Measurements from ENCODE around the gene HDAC4. TPM values are rescaled to one million over a fixed set of nuclear protein-coding genes. Genes with fewer than 3 reads are reported as not detected.

The HDAC4 gene
- total RNA-seq, 1 donor = 20.3 TPM

GRCh38 chr2:239351687-239352086 is 49.1 kb downstream of the HDAC4 start:
- H3K4me3 ChIP-seq (ENCODE audit: low read depth, low read length) = no peak overlapping the region
- no peak for DNase-seq (ENCODE audit: low read depth)
- TF ChIP-seq, protein P1, sequence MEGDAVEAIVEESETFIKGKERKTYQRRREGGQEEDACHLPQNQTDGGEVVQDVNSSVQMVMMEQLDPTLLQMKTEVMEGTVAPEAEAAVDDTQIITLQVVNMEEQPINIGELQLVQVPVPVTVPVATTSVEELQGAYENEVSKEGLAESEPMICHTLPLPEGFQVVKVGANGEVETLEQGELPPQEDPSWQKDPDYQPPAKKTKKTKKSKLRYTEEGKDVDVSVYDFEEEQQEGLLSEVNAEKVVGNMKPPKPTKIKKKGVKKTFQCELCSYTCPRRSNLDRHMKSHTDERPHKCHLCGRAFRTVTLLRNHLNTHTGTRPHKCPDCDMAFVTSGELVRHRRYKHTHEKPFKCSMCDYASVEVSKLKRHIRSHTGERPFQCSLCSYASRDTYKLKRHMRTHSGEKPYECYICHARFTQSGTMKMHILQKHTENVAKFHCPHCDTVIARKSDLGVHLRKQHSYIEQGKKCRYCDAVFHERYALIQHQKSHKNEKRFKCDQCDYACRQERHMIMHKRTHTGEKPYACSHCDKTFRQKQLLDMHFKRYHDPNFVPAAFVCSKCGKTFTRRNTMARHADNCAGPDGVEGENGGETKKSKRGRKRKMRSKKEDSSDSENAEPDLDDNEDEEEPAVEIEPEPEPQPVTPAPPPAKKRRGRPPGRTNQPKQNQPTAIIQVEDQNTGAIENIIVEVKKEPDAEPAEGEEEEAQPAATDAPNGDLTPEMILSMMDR (IDR thresholded peaks at IDR 0.05; ENCODE audit: insufficient read depth, low read depth, low read length) = no peak

DNA sequence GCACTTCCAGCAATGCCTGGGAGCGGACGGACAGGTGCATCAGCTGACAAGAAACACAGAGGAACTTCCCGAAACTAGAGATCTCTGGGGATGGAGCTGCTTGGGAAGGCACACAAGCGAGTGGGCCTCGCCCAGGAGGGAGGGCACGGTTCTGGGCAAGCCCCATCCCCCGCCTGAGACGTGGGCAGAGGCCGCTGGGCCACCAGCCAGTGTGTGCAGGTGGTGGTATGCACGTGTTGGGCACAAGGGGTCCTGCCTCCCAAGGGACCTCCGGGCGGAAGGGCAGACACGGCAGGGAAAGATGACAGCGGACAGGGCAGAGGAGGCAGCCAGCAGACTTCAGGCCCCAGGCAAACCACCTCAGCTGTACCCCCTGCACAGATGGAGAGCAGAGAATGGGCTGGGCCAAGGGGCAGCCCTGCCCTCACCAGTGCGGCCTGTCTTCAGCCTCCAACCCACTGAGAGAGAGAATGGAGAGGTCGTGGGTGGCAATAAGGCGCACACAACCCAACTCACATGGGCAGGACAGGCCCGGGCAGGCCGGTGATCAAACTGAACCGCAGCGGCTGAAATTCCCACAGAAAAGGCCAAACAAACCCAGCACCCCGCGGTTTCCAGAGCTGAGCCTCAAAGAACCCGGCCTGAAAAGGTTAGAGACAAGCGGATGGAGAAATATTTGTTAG is 51.2 kb downstream of the HDAC4 start:
- TF ChIP-seq, protein P1 (IDR thresholded peaks at IDR 0.05; ENCODE audit: insufficient read depth, low read depth, low read length) = no peak
- no peak overlapping the region for H3K4me3 ChIP-seq (ENCODE audit: low read depth, low read length)
- DNase-seq (ENCODE audit: low read depth) = no peak

- H3K4me3 ChIP-seq (ENCODE audit: low read depth, low read length) = no peak overlapping the region
- TF ChIP-seq, protein P1 (IDR thresholded peaks at IDR 0.05; ENCODE audit: insufficient read depth, low read depth, low read length) = no peak
- peak; percentile 98 for DNase-seq (ENCODE audit: low read depth)
These were observed 52.0 kb downstream of the HDAC4 start for GRCh38 chr2:239348563-239349452.

DNA sequence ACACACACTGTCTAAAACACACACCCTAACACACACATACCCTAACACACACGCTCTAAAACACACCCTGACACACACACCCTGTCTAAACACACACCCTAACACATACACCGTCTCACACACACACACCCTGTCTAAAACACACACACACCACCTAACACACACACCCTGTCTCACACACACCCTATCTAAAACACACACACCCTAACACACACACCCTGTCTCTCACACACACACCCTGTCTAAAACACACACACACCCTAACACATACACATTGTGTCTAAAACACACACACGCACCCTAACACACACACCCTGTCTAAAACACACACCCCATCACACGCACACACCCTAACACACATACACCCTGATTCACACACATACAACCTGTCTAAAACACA is 54.1 kb downstream of the HDAC4 start:
- no peak overlapping the region for H3K4me3 ChIP-seq (ENCODE audit: low read depth, low read length)
- TF ChIP-seq, protein P1 (IDR thresholded peaks at IDR 0.05; ENCODE audit: insufficient read depth, low read depth, low read length) = no peak
- no peak for DNase-seq (ENCODE audit: low read depth)

DNA sequence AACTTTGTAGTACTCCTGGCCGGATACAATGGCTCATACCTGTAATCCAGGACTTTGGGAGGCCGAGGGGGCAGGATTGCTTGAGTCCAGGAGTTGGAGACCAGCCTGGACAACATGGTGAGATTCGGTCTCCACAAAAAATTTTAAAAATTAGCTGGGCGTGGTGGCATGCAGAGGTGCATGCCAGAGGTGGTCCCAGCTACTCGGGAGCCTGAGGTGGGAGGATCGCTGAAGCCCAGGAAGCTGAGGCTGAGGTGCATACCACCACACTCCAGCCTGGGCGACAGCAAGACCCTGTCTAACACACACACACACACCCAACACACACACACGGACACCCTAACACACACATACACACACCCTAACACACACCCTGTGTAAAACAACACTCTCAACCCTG is 55.6 kb downstream of the HDAC4 start:
- TF ChIP-seq, protein P1 (IDR thresholded peaks at IDR 0.05; ENCODE audit: insufficient read depth, low read depth, low read length) = no peak
- no peak for DNase-seq (ENCODE audit: low read depth)
- no peak overlapping the region for H3K4me3 ChIP-seq (ENCODE audit: low read depth, low read length)

DNA sequence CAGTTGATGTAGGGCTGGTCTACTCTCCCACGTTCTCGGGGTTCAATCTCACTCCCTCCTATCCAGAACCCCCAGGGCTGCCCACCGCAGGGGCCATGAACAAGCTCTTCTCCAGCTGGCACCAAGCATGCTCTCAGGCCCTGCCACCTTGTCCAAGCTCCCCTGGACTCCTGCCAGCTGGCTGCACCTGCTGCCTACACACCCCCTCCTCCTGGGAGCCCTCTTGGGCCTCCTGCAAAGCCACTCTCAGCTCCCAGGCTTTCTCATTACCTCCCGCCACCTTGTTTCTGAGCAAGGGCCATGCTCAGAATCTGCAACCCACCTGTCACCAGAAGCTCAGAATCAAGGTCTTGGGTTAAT is 56.0 kb downstream of the HDAC4 start:
- no peak overlapping the region for H3K4me3 ChIP-seq (ENCODE audit: low read depth, low read length)
- no peak for DNase-seq (ENCODE audit: low read depth)
- TF ChIP-seq, protein P1 (IDR thresholded peaks at IDR 0.05; ENCODE audit: insufficient read depth, low read depth, low read length) = no peak

Data from fibroblast of villous mesenchyme (primary cell).